Bronchial epithelial cell (primary cell): Measurements from ENCODE around the gene TMEM184B. TPM values are rescaled to one million over a fixed set of nuclear protein-coding genes. Genes with fewer than 3 reads are reported as not detected.

Source experiments
- DNase-seq: peaks from one replicate; pipeline ENCODE4 v3.0.0-alpha.2; 2010; ENCODE audit warnings: low read depth
- FAIRE-seq: peaks from 2 replicates; lab custom pipeline; 2011; peaks lifted over from hg19 to GRCh38; lab: Jason Lieb, UNC
- H3K27me3 ChIP-seq: 2 replicates; pipeline ENCODE4 v1.5.1; 2011; ENCODE audit warnings: low read length; ENCODE audit not compliant: control insufficient read depth, insufficient read depth
- H3K36me3 ChIP-seq: 2 replicates; pipeline ENCODE4 v1.5.1; 2011; ENCODE audit warnings: low read length; ENCODE audit not compliant: control insufficient read depth, insufficient read depth
- H3K4me3 ChIP-seq: 2 replicates; pipeline ENCODE4 v1.5.1; 2011; ENCODE audit warnings: mild to moderate bottlenecking, low read depth, low read length, control low read depth
- CTCF ChIP-seq: IDR thresholded peaks from 2 replicates; pipeline ENCODE4 v1.5.1; 2011; ENCODE audit warnings: mild to moderate bottlenecking, moderate library complexity, low read length, control low read depth, inconsistent platforms; ENCODE audit not compliant: insufficient read depth, severe bottlenecking
- total RNA-seq: library from RNA; depleted of rRNA; stranded (reverse); fragments of >200 nt; gene quantifications from 2 replicates; pipeline ENCODE4 v1.2.1, GENCODE V29; 2014

Gene TMEM184B
- total RNA-seq, 1 donor from 2014 or later: 7.1 TPM

DNA sequence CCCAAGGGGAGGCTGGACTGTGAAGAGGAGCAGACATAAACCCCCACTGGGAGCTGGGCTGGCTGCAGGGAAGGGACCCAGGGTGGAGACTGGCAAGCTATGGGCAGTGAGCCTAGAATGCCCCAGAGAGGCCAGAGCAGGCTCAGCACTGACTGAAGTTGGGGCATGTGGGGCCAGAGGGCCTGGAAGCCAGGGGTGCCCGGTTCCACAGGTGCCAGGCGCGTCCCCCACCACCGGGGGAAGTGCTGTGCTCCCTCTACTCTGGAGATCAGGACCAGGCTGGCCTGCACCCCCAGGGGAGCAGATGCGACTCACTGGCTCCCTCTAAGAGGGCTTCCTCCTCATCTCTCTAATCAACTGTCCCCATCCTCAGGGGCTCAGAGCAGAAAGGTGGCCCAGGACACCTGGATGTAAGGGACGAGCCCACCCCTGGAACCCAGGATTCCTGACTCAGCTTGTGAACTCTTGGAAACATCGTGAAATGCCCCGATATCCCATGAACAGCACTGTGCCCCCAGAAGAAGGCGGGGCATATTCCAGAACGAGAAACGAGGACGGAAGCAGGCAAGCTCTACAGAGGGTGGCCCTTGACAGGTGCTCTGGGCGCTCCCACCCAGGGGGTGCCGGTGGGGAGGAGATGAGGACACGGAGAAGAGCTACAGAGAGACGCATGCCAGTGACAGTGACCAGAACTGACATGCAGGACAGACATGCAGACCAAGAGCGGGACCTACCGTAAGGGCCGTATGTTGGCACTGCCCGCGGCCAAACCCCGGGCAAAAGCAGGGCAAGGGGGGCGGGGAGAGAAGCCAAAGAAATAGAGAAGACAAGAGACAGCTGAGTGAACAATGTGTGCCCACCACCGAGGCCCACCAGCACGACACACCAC is 50.7 kb downstream of the TMEM184B start:
- TF ChIP-seq CTCF: no peak
- no peaks in the 10 kb centered on the region for H3K27me3 ChIP-seq
- FAIRE-seq (no peak), DNase-seq (no peak)
- peaks cover 24% of the 10 kb centered on the region for H3K36me3 ChIP-seq
- no peak overlapping the region for H3K4me3 ChIP-seq

DNA sequence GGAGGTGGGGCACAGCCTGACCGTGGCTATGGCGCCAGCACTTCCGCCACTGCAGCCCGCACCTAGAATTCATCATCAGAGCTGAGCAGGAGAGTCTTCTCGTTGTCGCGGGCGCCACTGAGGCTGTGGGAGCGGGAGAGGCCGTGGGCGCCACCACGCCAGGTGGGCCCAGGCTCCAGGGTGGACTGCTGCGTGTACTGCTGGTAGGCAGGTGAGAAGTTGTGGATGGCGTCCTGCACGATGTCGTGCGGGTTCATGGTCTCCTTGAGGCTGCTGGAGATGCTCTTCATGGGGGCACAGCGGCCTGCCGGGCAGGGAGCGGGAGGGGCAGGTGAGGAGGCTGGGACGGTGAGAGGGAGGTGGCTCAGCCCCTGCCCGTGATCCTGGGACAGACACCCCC is 51.4 kb downstream of the TMEM184B start:
- no peak for DNase-seq
- FAIRE-seq: no peak
- peaks cover 22% of the 10 kb centered on the region for H3K36me3 ChIP-seq
- no peaks in the 10 kb centered on the region for H3K27me3 ChIP-seq
- TF ChIP-seq CTCF: no peak
- no peak overlapping the region for H3K4me3 ChIP-seq

DNA sequence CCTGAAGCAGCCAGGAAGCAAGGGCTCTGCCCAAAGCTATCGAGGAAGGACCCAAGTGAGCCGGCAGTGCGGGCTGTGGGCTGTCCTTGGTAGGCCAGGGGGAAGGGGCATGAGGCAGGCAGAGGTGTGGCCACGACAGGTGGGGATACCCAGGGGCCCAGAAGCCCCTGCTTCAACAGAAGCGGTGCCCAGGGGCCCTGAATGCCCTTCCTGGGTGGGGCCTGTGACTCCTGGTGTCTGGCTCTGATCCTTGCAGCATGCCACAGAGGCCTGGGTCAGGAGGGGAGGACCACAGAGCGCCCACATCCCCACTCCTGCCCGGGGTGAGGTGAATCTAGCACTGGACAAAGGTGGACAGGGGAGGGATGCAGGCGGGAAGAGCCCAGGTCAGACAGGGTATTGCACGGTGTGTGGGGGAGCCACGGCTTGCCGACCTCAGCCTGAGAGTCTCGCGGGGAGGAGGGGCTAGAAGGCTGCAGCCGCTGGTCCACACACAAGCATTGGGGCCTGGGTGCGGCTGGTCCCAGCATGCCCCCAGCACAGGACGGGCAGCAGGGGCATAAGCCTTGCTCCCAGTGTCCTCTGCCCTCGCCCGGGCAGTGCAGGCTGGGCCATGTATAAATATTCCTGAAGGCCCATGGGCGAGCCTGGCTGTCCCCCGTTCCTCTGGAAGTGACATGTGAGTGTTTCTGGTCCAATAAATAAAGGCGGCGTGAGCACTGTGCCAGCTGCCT is 52.0 kb downstream of the TMEM184B start:
- no peak overlapping the region for H3K4me3 ChIP-seq
- DNase-seq (no peak), FAIRE-seq (no peak)
- no peak for TF ChIP-seq CTCF
- H3K27me3 ChIP-seq: no peaks in the 10 kb centered on the region
- H3K36me3 ChIP-seq: peaks cover 19% of the 10 kb centered on the region

DNA sequence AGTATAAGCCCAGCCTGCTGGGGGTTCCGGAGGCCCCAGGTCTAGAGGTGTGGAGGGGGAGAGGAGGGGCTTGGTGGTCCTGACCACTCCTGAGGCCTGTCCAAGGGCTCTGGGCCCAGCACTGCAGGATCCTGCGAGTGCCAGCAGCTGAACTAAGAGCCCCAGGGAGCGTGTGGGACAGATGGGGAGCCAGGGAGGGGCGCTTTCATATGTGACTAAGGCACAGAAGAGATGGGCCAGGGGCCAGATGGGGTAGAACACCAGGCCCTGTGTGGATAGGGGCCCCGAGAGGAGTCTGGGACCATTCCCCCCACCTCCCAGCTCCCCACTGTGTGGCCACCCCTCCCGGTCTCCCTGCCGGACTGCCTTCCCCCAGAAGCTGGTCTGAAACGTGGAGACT is 52.6 kb downstream of the TMEM184B start:
- Histone ChIP-seq H3K4me3 (no peak overlapping the region), H3K36me3 (peaks cover 14% of the 10 kb centered on the region), H3K27me3 (no peaks in the 10 kb centered on the region)
- no peak for FAIRE-seq
- TF ChIP-seq CTCF: no peak
- DNase-seq: no peak

- Histone ChIP-seq H3K27me3 (no peaks in the 10 kb centered on the region), H3K4me3 (no peak overlapping the region), H3K36me3 (peaks cover 13% of the 10 kb centered on the region)
- FAIRE-seq (no peak), DNase-seq (no peak)
- no peak for TF ChIP-seq CTCF
Observed at GRCh38 chr22:38219632-38220031, 53.2 kb downstream of the TMEM184B start.
